SK-N-SH treated with all-trans-retinoic acid at 6 μM for 48 hours (cell line): ENCODE data around the gene CPZ.

Experiments
- CREB5 ChIP-seq: fragments of 250-450 bp; sonication (Bioruptor Pico); IDR thresholded peaks from 2 replicates; pipeline ENCODE4 v1.5.1; 2020; ENCODE audit warnings: low read depth, mild to moderate bottlenecking, moderate library complexity
- CSDC2 ChIP-seq: fragments of 250-450 bp; sonication (Bioruptor Pico); IDR thresholded peaks from 2 replicates; pipeline ENCODE4 v1.5.0; 2020; ENCODE audit warnings: mild to moderate bottlenecking, moderate library complexity
- PPARA ChIP-seq: fragments of 250-450 bp; sonication (Bioruptor Pico); IDR thresholded peaks from 2 replicates; pipeline ENCODE4 v1.5.0; 2020; ENCODE audit warnings: mild to moderate bottlenecking, borderline replicate concordance
- SNAI2 ChIP-seq: fragments of 250-450 bp; sonication (Bioruptor Pico); IDR thresholded peaks from 2 replicates; pipeline ENCODE4 v1.5.0; 2020; ENCODE audit warnings: mild to moderate bottlenecking, moderate library complexity
- TCF4 ChIP-seq: fragments of 250-450 bp; sonication (Bioruptor Pico); IDR thresholded peaks from 2 replicates; pipeline ENCODE4 v1.8.0; 2021; ENCODE audit warnings: mild to moderate bottlenecking, moderate library complexity, borderline replicate concordance
- ZFP30 ChIP-seq: fragments of 450-650 bp; formaldehyde crosslinking; IDR thresholded peaks from 2 replicates; pipeline ENCODE4 v1.5.0; 2022; ENCODE audit warnings: mild to moderate bottlenecking, moderate library complexity
- ZNF8 ChIP-seq: fragments of 450-650 bp; formaldehyde crosslinking; IDR thresholded peaks from 2 replicates; pipeline ENCODE4 v1.5.0; 2020; ENCODE audit warnings: mild to moderate bottlenecking, moderate library complexity

GRCh38 chr4:8552024-8552423, 40.5 kb upstream of the CPZ start:
- TF ChIP-seq SNAI2 (CRISPR knock-in tag), result no peak
- no peak for TF ChIP-seq ZFP30 (CRISPR knock-in tag)
- no peak for TF ChIP-seq ZNF8 (CRISPR knock-in tag)
- TF ChIP-seq PPARA, result no peak
- TF ChIP-seq CREB5 (CRISPR knock-in tag), result no peak
- TF ChIP-seq CSDC2, result no peak
- no peak for TF ChIP-seq TCF4 (CRISPR knock-in tag)
